Measurements from ENCODE around the gene LPAR1. TPM values are rescaled to one million over a fixed set of nuclear protein-coding genes. Genes with fewer than 3 reads are reported as not detected.
A peak's percentile ranks its signal among the peaks of the same experiment; 100 is the strongest.

Gene LPAR1
- total and polyA plus RNA-seq, 2 donors (not counting 1 experiment from before 2014, with no cell fraction given) = 222 to 240 TPM

DNA sequence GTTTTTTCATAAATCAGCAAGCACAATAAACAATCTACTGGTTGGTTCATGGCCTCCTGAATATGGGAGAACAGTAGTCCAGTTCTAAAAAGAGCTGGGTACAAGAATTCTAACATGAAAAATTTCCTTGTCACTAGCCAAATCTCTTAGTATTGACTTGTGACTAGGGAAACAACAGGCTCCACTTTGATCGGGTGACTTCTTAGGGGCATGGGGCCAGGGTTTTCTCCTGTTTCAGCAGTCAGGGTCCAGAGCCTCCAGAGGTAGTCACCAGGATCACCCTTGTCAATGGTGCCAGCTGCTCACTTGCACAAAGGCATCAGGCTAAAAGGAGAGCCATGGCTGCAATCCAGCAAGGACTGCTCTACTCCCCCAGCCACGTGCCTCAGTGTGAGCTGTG lies 38.1 kb downstream of the LPAR1 start:
- TF ChIP-seq, protein P1, sequence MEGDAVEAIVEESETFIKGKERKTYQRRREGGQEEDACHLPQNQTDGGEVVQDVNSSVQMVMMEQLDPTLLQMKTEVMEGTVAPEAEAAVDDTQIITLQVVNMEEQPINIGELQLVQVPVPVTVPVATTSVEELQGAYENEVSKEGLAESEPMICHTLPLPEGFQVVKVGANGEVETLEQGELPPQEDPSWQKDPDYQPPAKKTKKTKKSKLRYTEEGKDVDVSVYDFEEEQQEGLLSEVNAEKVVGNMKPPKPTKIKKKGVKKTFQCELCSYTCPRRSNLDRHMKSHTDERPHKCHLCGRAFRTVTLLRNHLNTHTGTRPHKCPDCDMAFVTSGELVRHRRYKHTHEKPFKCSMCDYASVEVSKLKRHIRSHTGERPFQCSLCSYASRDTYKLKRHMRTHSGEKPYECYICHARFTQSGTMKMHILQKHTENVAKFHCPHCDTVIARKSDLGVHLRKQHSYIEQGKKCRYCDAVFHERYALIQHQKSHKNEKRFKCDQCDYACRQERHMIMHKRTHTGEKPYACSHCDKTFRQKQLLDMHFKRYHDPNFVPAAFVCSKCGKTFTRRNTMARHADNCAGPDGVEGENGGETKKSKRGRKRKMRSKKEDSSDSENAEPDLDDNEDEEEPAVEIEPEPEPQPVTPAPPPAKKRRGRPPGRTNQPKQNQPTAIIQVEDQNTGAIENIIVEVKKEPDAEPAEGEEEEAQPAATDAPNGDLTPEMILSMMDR (conservative IDR thresholded peaks at IDR 0.05 in 1 of 2, IDR thresholded peaks at IDR 0.05 in 1 of 2; ENCODE audit: low read depth in 1 of 2, low read length in 2 of 2) = no peak
- no peak for TF ChIP-seq EZH2 (IDR thresholded peaks at IDR 0.05; ENCODE audit: low read length, missing control alignments)
- H4K20me1 ChIP-seq (ENCODE audit: control insufficient read depth, extremely low read depth, insufficient read depth, low read length) = peaks cover 3% of the 10 kb centered on the region
- peak overlapping the region; percentile 9 for H3K27ac ChIP-seq (ENCODE audit: insufficient read depth, low read length)
- no peak overlapping the region for H3K4me3 ChIP-seq (replicated peaks in 1 of 4; ENCODE audit: control extremely low read depth in 1 of 4, insufficient read depth in 1 of 4, low read depth in 3 of 4, low read length in 4 of 4)
- H3K79me2 ChIP-seq (ENCODE audit: control insufficient read depth, insufficient read depth, low read length) = peaks cover 97% of the 10 kb centered on the region
- H3K4me2 ChIP-seq (ENCODE audit: extremely low read depth, insufficient read depth, low read length) = no peak overlapping the region
- no peak overlapping the region for H3K9ac ChIP-seq (ENCODE audit: insufficient read depth, low read length)
- peaks cover 6% of the 10 kb centered on the region for H3K36me3 ChIP-seq (ENCODE audit: control insufficient read depth, insufficient read depth, low read length)
- no peak overlapping the region for H2AFZ ChIP-seq (ENCODE audit: low read length)
- peaks cover 25% of the 10 kb centered on the region for H3K4me1 ChIP-seq (ENCODE audit: control insufficient read depth, extremely low read depth, insufficient read depth, low read length)
- H3K27me3 ChIP-seq (ENCODE audit: control insufficient read depth, insufficient read depth, low read length) = no peaks in the 10 kb centered on the region
- H3K9me3 ChIP-seq (ENCODE audit: control insufficient read depth, insufficient read depth, low read depth, low read length) = no peaks in the 10 kb centered on the region
- DNase-seq (ENCODE audit: low read depth in 2 of 2) = no peak

DNA sequence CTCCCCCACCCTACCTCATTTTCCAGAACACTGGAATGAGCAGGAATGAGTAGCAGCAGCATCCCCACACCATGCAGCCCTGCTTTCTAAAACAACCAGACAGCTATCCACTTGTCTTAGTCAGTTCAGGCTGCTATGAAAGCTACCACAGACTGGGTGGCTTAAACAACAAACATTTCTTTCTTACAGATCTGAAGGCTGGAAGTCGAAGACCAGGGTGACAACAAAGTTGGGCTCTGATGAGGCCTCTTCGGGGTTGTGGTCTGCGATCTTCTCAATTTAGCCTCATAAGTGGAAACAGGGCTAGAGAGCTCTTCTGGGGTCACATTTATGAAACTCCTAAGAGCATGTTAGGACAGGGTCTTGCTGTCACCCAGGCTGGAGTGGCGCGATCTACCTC lies 38.9 kb downstream of the LPAR1 start:
- Histone ChIP-seq H3K79me2 (ENCODE audit: control insufficient read depth, insufficient read depth, low read length) (peaks cover 97% of the 10 kb centered on the region), H3K27me3 (ENCODE audit: control insufficient read depth, insufficient read depth, low read length) (no peaks in the 10 kb centered on the region), H3K9me3 (ENCODE audit: control insufficient read depth, insufficient read depth, low read depth, low read length) (no peaks in the 10 kb centered on the region), H3K4me3 (replicated peaks in 1 of 4; ENCODE audit: control extremely low read depth in 1 of 4, insufficient read depth in 1 of 4, low read depth in 3 of 4, low read length in 4 of 4) (no peak overlapping the region), H3K36me3 (ENCODE audit: control insufficient read depth, insufficient read depth, low read length) (peaks cover 2% of the 10 kb centered on the region), H3K4me2 (ENCODE audit: extremely low read depth, insufficient read depth, low read length) (no peak overlapping the region), H3K4me1 (ENCODE audit: control insufficient read depth, extremely low read depth, insufficient read depth, low read length) (peaks cover 28% of the 10 kb centered on the region), H4K20me1 (ENCODE audit: control insufficient read depth, extremely low read depth, insufficient read depth, low read length) (peaks cover 3% of the 10 kb centered on the region), H3K27ac (ENCODE audit: insufficient read depth, low read length) (no peak overlapping the region), H3K9ac (ENCODE audit: insufficient read depth, low read length) (no peak overlapping the region), H2AFZ (ENCODE audit: low read length) (no peak overlapping the region)
- TF ChIP-seq EZH2 (IDR thresholded peaks at IDR 0.05; ENCODE audit: low read length, missing control alignments) = no peak
- TF ChIP-seq, protein P1 (conservative IDR thresholded peaks at IDR 0.05 in 1 of 2, IDR thresholded peaks at IDR 0.05 in 1 of 2; ENCODE audit: low read depth in 1 of 2, low read length in 2 of 2) = no peak
- no peak for DNase-seq (ENCODE audit: low read depth in 2 of 2)

DNA sequence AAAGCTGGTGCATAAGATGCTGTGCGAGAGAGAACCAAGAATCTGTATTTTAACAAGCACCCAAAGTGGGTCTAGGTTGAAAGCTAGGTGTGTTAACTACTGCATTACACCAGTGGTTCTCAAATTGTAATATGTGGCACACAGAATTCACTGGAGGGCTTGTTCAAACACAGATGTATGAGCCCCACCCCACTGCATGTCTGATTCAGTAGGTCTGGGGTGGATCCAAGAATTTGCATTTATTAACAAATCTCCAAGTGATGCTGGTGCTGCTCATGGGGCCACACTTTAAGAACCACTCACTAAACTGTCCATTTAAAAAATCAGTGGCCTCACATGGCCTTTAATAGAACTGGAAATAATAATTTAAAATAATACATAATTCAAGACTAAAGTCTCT lies 40.4 kb downstream of the LPAR1 start:
- Histone ChIP-seq H3K4me3 (replicated peaks in 1 of 4; ENCODE audit: control extremely low read depth in 1 of 4, insufficient read depth in 1 of 4, low read depth in 3 of 4, low read length in 4 of 4) (no peak overlapping the region), H3K79me2 (ENCODE audit: control insufficient read depth, insufficient read depth, low read length) (peaks cover 97% of the 10 kb centered on the region), H3K36me3 (ENCODE audit: control insufficient read depth, insufficient read depth, low read length) (no peaks in the 10 kb centered on the region), H3K4me1 (ENCODE audit: control insufficient read depth, extremely low read depth, insufficient read depth, low read length) (peaks cover 31% of the 10 kb centered on the region), H3K27me3 (ENCODE audit: control insufficient read depth, insufficient read depth, low read length) (no peaks in the 10 kb centered on the region), H3K4me2 (ENCODE audit: extremely low read depth, insufficient read depth, low read length) (no peak overlapping the region), H2AFZ (ENCODE audit: low read length) (no peak overlapping the region), H3K9ac (ENCODE audit: insufficient read depth, low read length) (no peak overlapping the region), H3K9me3 (ENCODE audit: control insufficient read depth, insufficient read depth, low read depth, low read length) (no peaks in the 10 kb centered on the region), H3K27ac (ENCODE audit: insufficient read depth, low read length) (peak overlapping the region; percentile 0), H4K20me1 (ENCODE audit: control insufficient read depth, extremely low read depth, insufficient read depth, low read length) (peaks cover 3% of the 10 kb centered on the region)
- peak; percentile 35 to 62 for DNase-seq (ENCODE audit: low read depth in 2 of 2)
- TF ChIP-seq EZH2 (IDR thresholded peaks at IDR 0.05; ENCODE audit: low read length, missing control alignments) = no peak
- TF ChIP-seq, protein P1 (conservative IDR thresholded peaks at IDR 0.05 in 1 of 2, IDR thresholded peaks at IDR 0.05 in 1 of 2; ENCODE audit: low read depth in 1 of 2, low read length in 2 of 2) = no peak

Data from fibroblast of lung (primary cell).